Measurements from ENCODE around the gene GRIN2C.

The GRIN2C gene

GRCh38 chr17:74822335-74822938, 37.2 kb downstream of the GRIN2C start:
- TF ChIP-seq ZFX (IDR thresholded peaks at IDR 0.05) (no peak), CTCF (conservative IDR thresholded peaks at IDR 0.05) (no peak)
- no peak overlapping the region for H3K27ac ChIP-seq

GRCh38 chr17:74821655-74822334, 37.9 kb downstream of the GRIN2C start:
- no peak overlapping the region for H3K27ac ChIP-seq
- TF ChIP-seq CTCF (conservative IDR thresholded peaks at IDR 0.05): no peak
- no peak for TF ChIP-seq ZFX (IDR thresholded peaks at IDR 0.05)

- no peak for TF ChIP-seq CTCF (conservative IDR thresholded peaks at IDR 0.05)
- no peak for TF ChIP-seq ZFX (IDR thresholded peaks at IDR 0.05)
Observed at GRCh38 chr17:74819801-74820436, 39.8 kb downstream of the GRIN2C start.

GRCh38 chr17:74818291-74818938, 41.3 kb downstream of the GRIN2C start:
- no peak overlapping the region for H3K27ac ChIP-seq
- TF ChIP-seq CTCF (conservative IDR thresholded peaks at IDR 0.05): no peak
- TF ChIP-seq ZFX (IDR thresholded peaks at IDR 0.05): no peak

More at GRCh38 chr17:74819801-74820436, 39.8 kb downstream of the GRIN2C start:
- H3K27ac ChIP-seq: no peak overlapping the region

- no peak overlapping the region for H3K27ac ChIP-seq
- no peak for TF ChIP-seq ZFX (IDR thresholded peaks at IDR 0.05)
Observed at GRCh38 chr17:74816905-74817620, 42.6 kb downstream of the GRIN2C start.

GRCh38 chr17:74815550-74816370, 43.9 kb downstream of the GRIN2C start:
- no peak overlapping the region for H3K27ac ChIP-seq
- TF ChIP-seq ZFX (IDR thresholded peaks at IDR 0.05): no peak

- no peak overlapping the region for H3K27ac ChIP-seq
- TF ChIP-seq CTCF (conservative IDR thresholded peaks at IDR 0.05) (no peak), ZFX (IDR thresholded peaks at IDR 0.05) (no peak)
Observed at GRCh38 chr17:74815067-74815466, 44.6 kb downstream of the GRIN2C start.

Measured in C4-2B (cell line).